ENCODE results near the gene CA12.

CA12 gene

GRCh38 chr15:63364399-63365272 is 17.0 kb downstream of the CA12 start:
- DNase-seq (ENCODE audit: low read depth, low spot score), result no peak
- H3K4me3 ChIP-seq (ENCODE audit: low read length), result no peak overlapping the region

DNA sequence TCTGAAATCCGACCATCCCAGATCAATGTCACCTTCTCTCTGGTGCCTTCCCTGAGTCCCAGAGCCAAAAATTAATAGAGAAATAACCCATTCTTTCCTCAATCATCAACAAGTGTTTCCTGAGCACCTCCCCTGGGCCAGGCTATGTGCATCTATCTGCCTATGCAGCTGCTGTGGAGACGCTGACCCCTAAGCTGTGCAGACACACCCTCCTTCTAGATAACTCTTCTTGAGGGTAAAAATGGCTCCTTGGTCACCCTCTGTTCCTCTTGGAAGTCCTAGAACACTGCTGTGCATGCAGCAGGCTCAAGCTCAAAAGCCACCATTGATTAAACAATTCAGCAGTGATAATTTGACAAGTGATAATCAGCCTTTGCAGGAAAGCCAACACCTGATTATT is 18.4 kb downstream of the CA12 start:
- no peak for DNase-seq (ENCODE audit: low read depth, low spot score)
- no peak overlapping the region for H3K4me3 ChIP-seq (ENCODE audit: low read length)

- H3K4me3 ChIP-seq (ENCODE audit: low read length), result no peak overlapping the region
- no peak for DNase-seq (ENCODE audit: low read depth, low spot score)
Observed at GRCh38 chr15:63362885-63363284, 18.8 kb downstream of the CA12 start.

DNA sequence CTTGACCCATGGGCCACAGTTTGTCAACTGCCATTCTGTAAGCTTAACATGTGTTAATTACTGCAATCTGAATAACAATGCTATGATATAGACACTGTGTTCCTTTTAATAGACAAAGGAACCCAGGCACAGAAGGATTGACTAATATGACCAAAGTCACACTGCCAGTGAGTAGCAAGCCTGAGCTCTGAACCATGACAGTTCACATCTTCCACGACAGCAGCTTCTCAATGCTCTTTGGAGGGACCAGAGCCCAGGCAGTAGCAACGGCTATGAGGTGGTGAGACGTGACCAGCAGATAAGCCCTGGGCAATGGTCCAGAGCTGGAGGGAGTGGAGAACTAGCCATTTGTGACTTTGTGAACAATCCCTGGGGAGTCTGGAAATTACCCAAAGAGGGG is 19.4 kb downstream of the CA12 start:
- H3K4me3 ChIP-seq (ENCODE audit: low read length), result no peak overlapping the region
- no peak for DNase-seq (ENCODE audit: low read depth, low spot score)

DNA sequence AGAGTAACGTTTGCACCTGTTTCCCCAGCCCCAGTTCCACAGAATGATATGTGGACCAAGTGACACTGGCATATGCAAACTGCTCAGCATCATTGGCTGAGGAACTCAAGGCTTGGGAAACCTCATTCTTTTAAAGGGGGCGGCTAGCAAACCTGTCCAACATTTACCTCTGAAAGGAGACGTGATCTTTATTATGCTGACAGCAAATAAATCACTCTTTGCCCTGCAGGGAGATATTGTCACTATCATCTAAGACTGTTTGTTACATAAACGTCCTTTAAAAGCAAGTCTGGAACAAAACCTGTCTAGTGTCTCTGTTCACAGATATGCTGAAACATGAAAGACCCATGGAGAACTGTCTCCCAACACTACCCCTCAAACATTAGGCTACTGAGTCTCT is 21.5 kb downstream of the CA12 start:
- no peak for DNase-seq (ENCODE audit: low read depth, low spot score)
- H3K4me3 ChIP-seq (ENCODE audit: low read length), result no peak overlapping the region

- H3K4me3 ChIP-seq (ENCODE audit: low read length), result no peak overlapping the region
- DNase-seq (ENCODE audit: low read depth, low spot score), result no peak
Observed at GRCh38 chr15:63358241-63359029, 23.2 kb downstream of the CA12 start.

GRCh38 chr15:63357731-63358130 is 23.9 kb downstream of the CA12 start:
- DNase-seq (ENCODE audit: low read depth, low spot score), result no peak
- no peak overlapping the region for H3K4me3 ChIP-seq (ENCODE audit: low read length)

DNA sequence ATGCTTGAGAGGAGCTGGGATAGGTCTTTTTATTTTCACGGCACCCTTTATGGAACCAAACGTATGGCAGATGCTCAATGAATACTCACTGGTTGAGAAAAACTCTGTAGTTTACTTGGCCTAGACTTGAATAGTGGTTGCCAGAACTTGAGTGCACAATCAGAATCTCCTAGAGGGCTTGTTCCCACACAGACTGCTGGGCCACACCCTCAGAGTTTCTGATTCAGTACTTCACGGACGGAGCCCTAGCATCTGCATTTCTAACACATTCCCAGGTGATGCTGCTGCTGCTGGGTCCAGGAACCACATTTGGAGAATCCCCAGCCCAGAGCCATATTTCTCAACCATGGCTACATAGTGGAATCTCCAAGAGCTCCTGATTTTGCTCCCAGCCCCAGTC is 24.6 kb downstream of the CA12 start:
- H3K4me3 ChIP-seq (ENCODE audit: low read length), result no peak overlapping the region
- no peak for DNase-seq (ENCODE audit: low read depth, low spot score)

- no peak for DNase-seq (ENCODE audit: low read depth, low spot score)
- no peak overlapping the region for H3K4me3 ChIP-seq (ENCODE audit: low read length)
Observed at GRCh38 chr15:63354821-63355650, 26.6 kb downstream of the CA12 start.

- no peak overlapping the region for H3K4me3 ChIP-seq (ENCODE audit: low read length)
- no peak for DNase-seq (ENCODE audit: low read depth, low spot score)
Observed at GRCh38 chr15:63353887-63354286, 27.8 kb downstream of the CA12 start.

DNA sequence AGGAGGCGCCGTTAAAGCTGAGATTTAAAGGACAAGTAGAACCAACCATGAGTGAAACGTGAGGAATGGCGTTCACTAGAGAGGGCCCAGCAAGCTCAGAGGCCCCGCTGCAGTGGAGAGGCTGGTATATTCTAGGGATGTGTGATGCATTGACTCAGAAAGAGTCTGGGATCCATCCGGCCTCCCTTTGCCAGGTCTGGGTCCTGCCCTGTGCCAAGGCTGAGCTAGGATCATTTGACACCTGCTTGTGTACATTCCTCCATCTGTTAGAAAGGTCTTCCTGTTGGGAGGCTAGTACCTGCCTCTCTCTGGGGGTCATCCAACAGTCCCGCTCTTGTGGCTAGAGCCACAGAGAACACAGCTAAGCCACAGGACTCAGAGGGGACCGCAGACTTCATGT is 28.4 kb downstream of the CA12 start:
- DNase-seq (ENCODE audit: low read depth, low spot score), result no peak
- H3K4me3 ChIP-seq (ENCODE audit: low read length), result no peak overlapping the region

DNA sequence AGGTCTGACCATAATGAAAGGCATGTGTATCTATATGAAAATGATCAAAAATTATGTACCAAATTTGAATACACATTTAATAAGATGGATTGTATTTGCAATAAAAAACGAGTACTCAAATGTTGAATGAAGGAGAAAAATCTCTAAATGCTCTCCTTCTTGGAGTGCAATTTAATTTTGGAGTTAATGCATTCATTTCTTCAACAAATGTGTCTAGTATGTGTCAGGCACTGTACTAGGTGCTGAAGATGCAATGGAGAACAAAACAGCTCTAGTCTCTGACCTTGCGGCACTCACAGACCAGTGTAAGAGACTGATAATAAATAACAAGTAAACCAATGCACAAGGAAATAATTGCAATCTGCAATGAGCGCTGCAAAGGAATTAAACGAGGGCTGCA is 28.8 kb downstream of the CA12 start:
- no peak overlapping the region for H3K4me3 ChIP-seq (ENCODE audit: low read length)

GRCh38 chr15:63351170-63351569 is 30.5 kb downstream of the CA12 start:
- no peak overlapping the region for H3K4me3 ChIP-seq (ENCODE audit: low read length)
- no peak for DNase-seq (ENCODE audit: low read depth, low spot score)

More for the DNA sequence above, 28.8 kb downstream of the CA12 start:
- no peak for DNase-seq (ENCODE audit: low read depth, low spot score)

- H3K4me3 ChIP-seq (ENCODE audit: low read length), result no peak overlapping the region
- no peak for DNase-seq (ENCODE audit: low read depth, low spot score)
Observed at GRCh38 chr15:63350178-63350621, 31.4 kb downstream of the CA12 start.

DNA sequence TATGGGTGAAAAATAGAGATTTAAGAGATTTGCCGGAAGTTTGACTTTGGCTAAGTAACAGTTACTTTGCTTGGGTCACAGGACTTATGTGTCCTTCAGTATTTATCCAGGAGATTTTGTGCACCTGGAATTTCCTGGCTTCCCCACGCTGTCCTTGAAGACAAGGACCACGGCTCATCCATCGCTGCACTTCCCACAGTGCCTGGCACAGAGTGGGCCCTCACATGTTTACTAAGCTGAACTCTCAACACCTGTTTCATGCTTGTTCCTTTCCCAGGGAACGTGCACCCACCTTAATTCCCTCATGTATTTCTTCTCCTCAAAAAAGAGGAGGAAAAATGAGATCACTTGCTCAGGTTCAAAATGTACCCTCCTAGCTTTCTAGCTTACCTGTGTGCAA is 32.0 kb downstream of the CA12 start:
- no peak for DNase-seq (ENCODE audit: low read depth, low spot score)
- H3K4me3 ChIP-seq (ENCODE audit: low read length), result no peak overlapping the region

DNA sequence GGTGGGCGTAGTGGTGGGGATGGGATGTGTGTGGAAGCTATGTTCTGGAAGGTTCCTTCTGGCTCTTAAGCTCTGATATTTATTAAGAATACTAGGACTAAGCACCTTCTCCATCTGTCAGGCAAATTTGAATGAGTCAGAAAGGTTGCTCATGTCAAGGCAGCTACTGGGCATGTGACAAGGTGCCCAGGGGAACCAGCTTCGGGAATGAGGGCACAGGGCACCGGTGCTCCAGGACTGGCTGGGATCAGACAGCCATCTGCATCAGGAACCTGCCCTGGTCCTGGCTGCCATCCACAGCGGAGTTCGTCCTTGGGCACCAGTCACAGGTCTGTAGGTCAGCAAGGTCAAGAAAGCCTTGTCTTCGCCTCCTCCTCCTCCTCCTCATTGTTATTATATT is 32.5 kb downstream of the CA12 start:
- no peak overlapping the region for H3K4me3 ChIP-seq (ENCODE audit: low read length)
- DNase-seq (ENCODE audit: low read depth, low spot score), result no peak

DNA sequence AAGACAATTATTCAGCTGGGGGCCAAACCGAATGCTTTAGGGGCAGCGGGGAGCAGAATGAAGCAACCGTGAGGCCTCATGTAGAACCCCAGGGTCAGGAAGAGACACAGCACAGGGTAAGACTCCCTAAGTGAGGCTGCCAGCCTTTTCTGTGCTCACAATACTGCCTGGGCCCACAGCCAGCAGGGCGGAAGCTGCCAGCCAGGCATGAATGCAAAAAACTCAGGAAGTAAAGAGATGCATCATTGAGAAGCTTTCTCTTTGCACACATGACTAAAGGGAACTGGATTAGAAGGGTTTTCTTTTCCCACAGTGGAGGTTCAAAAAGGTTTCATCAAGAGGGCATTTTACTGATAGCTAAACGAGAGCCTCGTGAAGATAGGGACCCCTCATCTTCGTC is 33.3 kb downstream of the CA12 start:
- no peak overlapping the region for H3K4me3 ChIP-seq (ENCODE audit: low read length)
- no peak for DNase-seq (ENCODE audit: low read depth, low spot score)

DNA sequence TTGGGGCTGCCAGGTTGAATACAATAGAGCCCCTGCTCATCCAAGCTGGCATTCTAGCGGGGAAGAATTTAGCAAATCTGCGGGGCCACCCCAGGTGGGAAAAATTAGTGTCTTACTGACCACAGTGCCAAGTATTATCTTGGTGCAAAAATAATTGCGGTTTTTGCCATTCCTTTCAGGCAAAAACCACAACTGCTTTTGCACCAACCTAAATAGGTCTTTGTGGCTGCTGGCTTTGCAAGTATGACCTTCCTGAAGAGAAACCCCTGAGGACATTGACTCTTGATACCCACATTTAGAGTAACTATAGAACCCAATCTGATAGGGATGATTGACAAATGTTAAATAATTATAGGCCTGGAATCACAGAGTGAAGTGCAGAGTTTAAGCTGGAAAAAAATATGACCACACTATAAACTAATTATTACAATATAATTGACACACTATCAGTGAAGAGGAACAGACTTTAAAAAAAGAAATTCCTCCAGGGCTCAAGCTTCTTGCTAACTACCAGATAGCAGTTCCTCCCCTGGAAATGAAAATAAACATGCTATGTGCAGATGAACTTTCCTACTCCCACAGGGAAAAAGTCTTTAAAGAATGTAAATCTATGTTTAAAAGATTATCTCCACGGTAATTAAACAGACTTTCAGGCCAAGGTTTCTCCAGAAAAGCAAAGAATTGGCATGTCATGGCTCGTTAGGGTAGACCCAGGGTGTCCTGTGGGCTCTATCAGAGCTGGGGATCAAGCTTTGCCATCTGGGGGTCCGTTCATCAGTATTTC is 34.4 kb downstream of the CA12 start:
- DNase-seq (ENCODE audit: low read depth, low spot score), result no peak
- H3K4me3 ChIP-seq (ENCODE audit: low read length), result no peak overlapping the region

DNA sequence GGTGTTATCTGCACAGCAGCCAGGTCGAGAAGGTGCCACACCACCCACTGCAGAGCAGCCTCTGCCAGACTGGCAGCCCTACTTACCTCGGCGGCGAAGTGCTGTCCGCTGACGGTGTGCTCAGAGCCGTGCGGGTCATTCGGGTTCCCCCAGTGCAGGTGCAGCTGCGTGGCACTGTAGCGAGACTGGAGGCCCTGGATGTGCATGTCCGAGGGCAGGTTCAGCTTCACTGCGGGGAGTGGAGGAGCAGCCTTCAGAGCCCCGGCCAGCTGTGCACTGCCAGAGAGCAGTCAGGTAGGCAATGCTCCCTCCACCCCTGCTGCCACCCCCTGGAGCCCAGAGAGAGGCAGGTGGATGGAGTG is 36.3 kb downstream of the CA12 start:
- H3K4me3 ChIP-seq (ENCODE audit: low read length), result no peak overlapping the region

More for the DNA sequence above, 36.3 kb downstream of the CA12 start:
- no peak for DNase-seq (ENCODE audit: low read depth, low spot score)
